PC-3 (cell line): ENCODE data around the gene IPO4. TPM values are rescaled to one million over a fixed set of nuclear protein-coding genes. Genes with fewer than 3 reads are reported as not detected.
A peak's percentile ranks its signal among the peaks of the same experiment; 100 is the strongest.

Experiments
- ATAC-seq: fragments of 200-7000 bp; cut with Tn5 transposase; 2 replicates; pipeline ENCODE4 v1.9.1; 2020; ENCODE audit warnings: mild to moderate bottlenecking, moderate library complexity
- BruUV-seq: library from RNA; stranded (reverse); fragments of 400-500 nt; replicated peaks from 2 replicates; lab custom pipeline; 2021; lab: Mats Ljungman, UMichigan
- CTCF ChIA-PET: fragments of 300-600 bp; sonication (Branson Sonifier 250); formaldehyde crosslinking; loops from one replicate; lab custom pipeline; 2022; ENCODE audit warnings: antibody characterized with exemption; lab: Charles Lee
- POLR2A ChIA-PET: fragments of 300-600 bp; sonication (Branson Sonifier 250); formaldehyde crosslinking; loops from one replicate; lab custom pipeline; 2022; ENCODE audit warnings: antibody characterized with exemption; ENCODE audit not compliant: unreplicated experiment; lab: Charles Lee
- DNase-seq: peaks from one replicate; pipeline ENCODE4 v3.0.0-alpha.2; 2015
- H2AFZ ChIP-seq: fragments of 300-600 bp; sonication (generic); 2 replicates; pipeline ENCODE4 v1.6.0; 2016; ENCODE audit warnings: antibody characterized with exemption, low read length
- H3F3A ChIP-seq: fragments of 300-600 bp; sonication (generic); one replicate; pipeline ENCODE4 v1.6.0; 2017; ENCODE audit warnings: antibody characterized with exemption, low read length, control low read depth, mild to moderate bottlenecking; ENCODE audit not compliant: unreplicated experiment
- H3K27ac ChIP-seq: fragments of 300-600 bp; sonication (generic); 2 replicates; pipeline ENCODE4 v1.5.1; 2016; ENCODE audit warnings: mild to moderate bottlenecking, low read length
- H3K27me3 ChIP-seq: fragments of 300-600 bp; sonication (generic); 2 replicates; pipeline ENCODE4 v1.6.1; 2016; ENCODE audit warnings: low read length, mixed read lengths
- H3K36me3 ChIP-seq: fragments of 300-600 bp; sonication (generic); 2 replicates; pipeline ENCODE4 v1.6.1; 2016; ENCODE audit warnings: low read depth, mixed run types, low read length, mixed read lengths
- H3K4me1 ChIP-seq: fragments of 300-600 bp; sonication (generic); 2 replicates; pipeline ENCODE4 v1.5.1; 2016; ENCODE audit warnings: low read length; ENCODE audit not compliant: insufficient read depth
- H3K4me2 ChIP-seq: fragments of 300-600 bp; sonication (generic); 2 replicates; pipeline ENCODE4 v1.6.0; 2016; ENCODE audit warnings: low read length
- H3K4me3 ChIP-seq: fragments of 300-600 bp; sonication (generic); 2 replicates; pipeline ENCODE4 v1.5.1; 2016; ENCODE audit warnings: mild to moderate bottlenecking, low read length, mixed read lengths
- H3K79me2 ChIP-seq: fragments of 300-600 bp; sonication (generic); 2 replicates; pipeline ENCODE4 v1.6.1; 2017; ENCODE audit warnings: low read length, mixed read lengths
- H3K9ac ChIP-seq: fragments of 300-600 bp; sonication (generic); 2 replicates; pipeline ENCODE4 v1.6.0; 2016; ENCODE audit warnings: mild to moderate bottlenecking, low read length
- H3K9me2 ChIP-seq: fragments of 300-600 bp; sonication (generic); replicated peaks from 2 replicates; pipeline ENCODE4 v1.6.1; 2016; ENCODE audit warnings: mixed run types, low read length, mixed read lengths
- H3K9me3 ChIP-seq: fragments of 300-600 bp; sonication (generic); 2 replicates; pipeline ENCODE4 v1.6.1; 2016; ENCODE audit warnings: low read length, mixed read lengths
- H4K20me1 ChIP-seq: fragments of 300-600 bp; sonication (generic); 2 replicates; pipeline ENCODE4 v1.6.1; 2016; ENCODE audit warnings: low read length, mixed read lengths
- CTCF ChIP-seq: fragments of 300-600 bp; sonication (generic); conservative IDR thresholded peaks from 2 replicates; pipeline ENCODE4 v1.5.1; 2017; ENCODE audit warnings: antibody characterized with exemption, low read depth, mild to moderate bottlenecking, low read length
- EZH2 ChIP-seq: fragments of 300-600 bp; sonication (generic); IDR thresholded peaks from one replicate; pipeline ENCODE4 v1.6.1; 2017; ENCODE audit warnings: antibody characterized with exemption, mild to moderate bottlenecking, low read length; ENCODE audit not compliant: unreplicated experiment
- EZH2phosphoT487 ChIP-seq: fragments of 300-600 bp; sonication (generic); IDR thresholded peaks from 2 replicates; pipeline ENCODE4 v1.6.1; 2018; ENCODE audit warnings: mild to moderate bottlenecking, antibody characterized with exemption, low read length, borderline replicate concordance
- intact Hi-C: fragments of 100-400 bp; cut with micrococcal nuclease; formaldehyde crosslinking; loops from 2 replicates; pipeline ENCODE4 v1.9.0; 2023
- total RNA-seq: library from RNA; depleted of rRNA; stranded (reverse); fragments of >200 nt; gene quantifications from 2 replicates; pipeline ENCODE4 v1.2.3, GENCODE V29; 2014

Gene IPO4
- total RNA-seq, 1 experiment from 2014 or later: 211 TPM

DNA sequence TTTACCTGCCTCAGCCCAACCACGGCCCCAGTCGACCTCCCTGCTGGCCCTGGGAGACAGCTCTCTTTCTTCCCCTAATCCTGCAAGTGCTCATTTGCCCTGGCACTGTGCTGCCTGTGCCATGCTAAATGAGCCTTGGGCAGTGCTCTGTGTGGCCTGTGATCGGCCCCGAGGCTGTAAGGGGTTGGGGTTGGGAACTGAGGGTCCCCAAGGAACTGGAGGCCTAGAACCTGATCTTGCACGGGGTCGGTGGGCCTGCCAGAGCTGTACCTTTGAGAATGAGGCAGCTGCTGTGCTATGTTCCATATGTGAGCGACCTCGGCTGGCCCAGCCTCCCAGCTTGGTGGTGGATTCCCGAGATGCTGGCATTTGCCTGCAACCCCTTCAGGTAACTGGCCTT is 38.6 kb downstream of the IPO4 start:
- H3K4me1 ChIP-seq: peaks cover 17% of the 10 kb centered on the region
- BruUV-seq: no TSS peak
- H3F3A ChIP-seq: no peaks in the 10 kb centered on the region
- no peak overlapping the region for H3K4me2 ChIP-seq
- no peaks in the 10 kb centered on the region for H3K9me3 ChIP-seq
- no peak overlapping the region for H2AFZ ChIP-seq
- H4K20me1 ChIP-seq: no peaks in the 10 kb centered on the region
- no peaks in the 10 kb centered on the region for H3K9me2 ChIP-seq
- intact Hi-C loops: no loop called here
- peaks cover 29% of the 10 kb centered on the region; the same call in 1 of the 2 replicates for H3K36me3 ChIP-seq
- H3K27ac ChIP-seq: no peak overlapping the region
- no peak overlapping the region for H3K4me3 ChIP-seq
- DNase-seq (no peak), ATAC-seq (no peak)
- CTCF ChIA-PET: no interaction called here
- peaks cover 39% of the 10 kb centered on the region for H3K79me2 ChIP-seq
- TF ChIP-seq CTCF: no peak
- TF ChIP-seq EZH2: no peak
- no peak for TF ChIP-seq EZH2phosphoT487
- POLR2A ChIA-PET: no interaction called here
- H3K27me3 ChIP-seq: no peaks in the 10 kb centered on the region
- H3K9ac ChIP-seq: no peak overlapping the region

- no peak for DNase-seq
- Histone ChIP-seq H3K27ac (no peak overlapping the region), H3K4me1 (peaks cover 17% of the 10 kb centered on the region), H4K20me1 (no peaks in the 10 kb centered on the region), H3K9me3 (no peaks in the 10 kb centered on the region), H3K36me3 (peaks cover 23% of the 10 kb centered on the region; the same call in 1 of the 2 replicates), H3K4me2 (no peak overlapping the region), H3K9ac (no peak overlapping the region), H3K9me2 (no peaks in the 10 kb centered on the region), H3K27me3 (no peaks in the 10 kb centered on the region), H3K4me3 (no peak overlapping the region), H2AFZ (no peak overlapping the region), H3K79me2 (peaks cover 45% of the 10 kb centered on the region), H3F3A (no peaks in the 10 kb centered on the region)
- intact Hi-C loops: no loop called here
- ChIA-PET POLR2A (no interaction called here), CTCF (no interaction called here)
- BruUV-seq: no TSS peak
- no peak for TF ChIP-seq EZH2phosphoT487
- TF ChIP-seq CTCF: no peak
- TF ChIP-seq EZH2: no peak
- no peak for ATAC-seq
These were observed 39.2 kb downstream of the IPO4 start for GRCh38 chr14:24149302-24149969.

- no peak for ATAC-seq
- TSS peak; percentile 51 for BruUV-seq
These were observed 40.7 kb downstream of the IPO4 start for GRCh38 chr14:24147761-24148428.

More at GRCh38 chr14:24147761-24148428, 40.7 kb downstream of the IPO4 start:
- Histone ChIP-seq H3F3A (no peaks in the 10 kb centered on the region), H3K27ac (no peak overlapping the region), H3K27me3 (no peaks in the 10 kb centered on the region), H3K9me3 (no peaks in the 10 kb centered on the region), H3K36me3 (peaks cover 25% of the 10 kb centered on the region; the same call in 1 of the 2 replicates), H3K79me2 (peaks cover 47% of the 10 kb centered on the region), H3K9me2 (no peaks in the 10 kb centered on the region), H3K9ac (peak overlapping the region; percentile 79), H3K4me2 (peak overlapping the region; percentile 90), H3K4me3 (peak overlapping the region; percentile 86), H4K20me1 (no peaks in the 10 kb centered on the region), H2AFZ (peak overlapping the region; percentile 79), H3K4me1 (peaks cover 17% of the 10 kb centered on the region)
- ChIA-PET POLR2A (no interaction called here), CTCF (no interaction called here)
- TF ChIP-seq EZH2: no peak
- no peak for TF ChIP-seq CTCF
- TF ChIP-seq EZH2phosphoT487: no peak
- no peak for DNase-seq
- intact Hi-C loops: loop anchor here (1.0 kb wide), 1 partner anchor 34 kb away; the partner anchor contains the start of genes DCAF11 and NRL
